LNCaP clone FGC (cell line): ENCODE data around the gene HRH1.

ENCODE experiments used
- DNase-seq: peaks from one replicate; pipeline ENCODE4 v3.0.0-alpha.2; 2011; ENCODE audit warnings: low read depth
- H3K4me3 ChIP-seq: 2 replicates; pipeline ENCODE4 v1.5.1; 2011; ENCODE audit warnings: mild to moderate bottlenecking, low read depth, low read length, control low read depth
- CTCF ChIP-seq: IDR thresholded peaks from 2 replicates; pipeline ENCODE4 v1.5.1; 2012; ENCODE audit warnings: mild to moderate bottlenecking; ENCODE audit not compliant: control insufficient read depth, insufficient read depth; ENCODE audit errors: extremely low read depth

HRH1 gene

GRCh38 chr3:11307830-11308432, 153.6 kb downstream of the HRH1 start:
- TF ChIP-seq CTCF: no peak
- H3K4me3 ChIP-seq: no peak overlapping the region
- DNase-seq: no peak

GRCh38 chr3:11310258-11310657, 156.0 kb downstream of the HRH1 start:
- no peak for DNase-seq
- H3K4me3 ChIP-seq: no peak overlapping the region
- TF ChIP-seq CTCF: no peak

GRCh38 chr3:11312166-11312565, 157.9 kb downstream of the HRH1 start:
- no peak for TF ChIP-seq CTCF
- H3K4me3 ChIP-seq: no peak overlapping the region
- DNase-seq: no peak
